ENCODE data around the gene USP47. TPM values are rescaled to one million over a fixed set of nuclear protein-coding genes. Genes with fewer than 3 reads are reported as not detected.

USP47 gene
- polyA plus RNA-seq, 1 donor from 2014 or later: 92.6 TPM

- H3K36me3 ChIP-seq (ENCODE audit: insufficient read depth, low read length): no peaks in the 10 kb centered on the region
- no peak overlapping the region for H3K27ac ChIP-seq (ENCODE audit: low read length)
- peaks cover 3% of the 10 kb centered on the region for H3F3A ChIP-seq (ENCODE audit: insufficient read depth, low read length, poor library complexity, severe bottlenecking)
- no peaks in the 10 kb centered on the region for H3K27me3 ChIP-seq (ENCODE audit: insufficient read depth, low read depth, low read length)
- no peaks in the 10 kb centered on the region for H3K9me3 ChIP-seq (ENCODE audit: low read length)
- no peak overlapping the region for H3K9ac ChIP-seq (ENCODE audit: low read length)
- H3K79me2 ChIP-seq (replicated peaks; ENCODE audit: insufficient read depth, low read length): peaks cover 99% of the 10 kb centered on the region
- no peak overlapping the region for H3K4me2 ChIP-seq (ENCODE audit: low read length)
- H4K20me1 ChIP-seq (ENCODE audit: insufficient read depth): no peaks in the 10 kb centered on the region
- H2AFZ ChIP-seq (ENCODE audit: low read depth, low read length): no peak overlapping the region
- no peak overlapping the region for H3K4me3 ChIP-seq (ENCODE audit: low read length)
- TF ChIP-seq CTCF (IDR thresholded peaks at IDR 0.05; ENCODE audit: poor library complexity, severe bottlenecking) (no peak), POLR2AphosphoS5 (IDR thresholded peaks at IDR 0.05) (no peak), MXI1 (conservative IDR thresholded peaks at IDR 0.05; ENCODE audit: poor library complexity, severe bottlenecking) (no peak), RAD21 (conservative IDR thresholded peaks at IDR 0.05) (no peak), EP300 (conservative IDR thresholded peaks at IDR 0.05; ENCODE audit: poor library complexity, severe bottlenecking) (no peak), EZH2 (IDR thresholded peaks at IDR 0.05; ENCODE audit: borderline replicate concordance, insufficient read depth, low read length, poor library complexity, severe bottlenecking) (no peak), REST (IDR thresholded peaks at IDR 0.05; ENCODE audit: borderline replicate concordance) (no peak), TAF1 (IDR thresholded peaks at IDR 0.05; ENCODE audit: low read depth) (no peak), SMC3 (conservative IDR thresholded peaks at IDR 0.05; ENCODE audit: poor library complexity) (no peak)
- H3K9me2 ChIP-seq (ENCODE audit: insufficient read depth, low read length): no peaks in the 10 kb centered on the region
Observed at GRCh38 chr11:11847082-11847481, 5.3 kb downstream of the USP47 start.

- Histone ChIP-seq H3K4me2 (ENCODE audit: low read length) (no peak overlapping the region), H3K27me3 (ENCODE audit: insufficient read depth, low read depth, low read length) (no peaks in the 10 kb centered on the region), H2AFZ (ENCODE audit: low read depth, low read length) (no peak overlapping the region), H3K9ac (ENCODE audit: low read length) (no peak overlapping the region), H3K9me2 (ENCODE audit: insufficient read depth, low read length) (no peaks in the 10 kb centered on the region), H4K20me1 (ENCODE audit: insufficient read depth) (no peaks in the 10 kb centered on the region), H3K36me3 (ENCODE audit: insufficient read depth, low read length) (no peaks in the 10 kb centered on the region), H3K27ac (ENCODE audit: low read length) (no peak overlapping the region), H3F3A (ENCODE audit: insufficient read depth, low read length, poor library complexity, severe bottlenecking) (no peaks in the 10 kb centered on the region), H3K79me2 (replicated peaks; ENCODE audit: insufficient read depth, low read length) (peaks cover 91% of the 10 kb centered on the region), H3K4me3 (ENCODE audit: low read length) (no peak overlapping the region), H3K9me3 (ENCODE audit: low read length) (no peaks in the 10 kb centered on the region)
- TF ChIP-seq SMC3 (conservative IDR thresholded peaks at IDR 0.05; ENCODE audit: poor library complexity): peak; percentile 17
- no peak for TF ChIP-seq REST (IDR thresholded peaks at IDR 0.05; ENCODE audit: borderline replicate concordance)
- no peak for TF ChIP-seq POLR2AphosphoS5 (IDR thresholded peaks at IDR 0.05)
- no peak for TF ChIP-seq MXI1 (conservative IDR thresholded peaks at IDR 0.05; ENCODE audit: poor library complexity, severe bottlenecking)
- TF ChIP-seq EZH2 (IDR thresholded peaks at IDR 0.05; ENCODE audit: borderline replicate concordance, insufficient read depth, low read length, poor library complexity, severe bottlenecking): no peak
- no peak for TF ChIP-seq EP300 (conservative IDR thresholded peaks at IDR 0.05; ENCODE audit: poor library complexity, severe bottlenecking)
- no peak for TF ChIP-seq TAF1 (IDR thresholded peaks at IDR 0.05; ENCODE audit: low read depth)
- TF ChIP-seq CTCF (IDR thresholded peaks at IDR 0.05; ENCODE audit: poor library complexity, severe bottlenecking): peak; percentile 57
- no peak for TF ChIP-seq RAD21 (conservative IDR thresholded peaks at IDR 0.05)
Observed at GRCh38 chr11:11848891-11849746, 7.3 kb downstream of the USP47 start.
